Measurements from ENCODE around the gene ARSH. TPM values are rescaled to one million over a fixed set of nuclear protein-coding genes. Genes with fewer than 3 reads are reported as not detected.
"Not testable (repeated sequence)": the region's sequence is repeated elsewhere in the genome, so short reads cannot be mapped to it uniquely, and the experiment has no call there.

ARSH gene
- total RNA-seq, 1 donor from 2014 or later: not detected

GRCh38 chrX:3044196-3044595 is 37.9 kb downstream of the ARSH start:
- Histone ChIP-seq H3K4me1 (no peaks in the 10 kb centered on the region), H3K36me3 (no peaks in the 10 kb centered on the region), H3K27ac (no peak overlapping the region), H3K9me3 (no peaks in the 10 kb centered on the region), H3K27me3 (no peaks in the 10 kb centered on the region), H3K4me3 (no peak overlapping the region)
- no peak for TF ChIP-seq CTCF (IDR thresholded peaks at IDR 0.05)
- intact Hi-C loops (cut with DNase I): no loop called here
- no peak for DNase-seq (ENCODE audit: low spot score in 2 of 2)

GRCh38 chrX:3044671-3045070 is 38.3 kb downstream of the ARSH start:
- intact Hi-C loops (cut with DNase I): no loop called here
- no peaks in the 10 kb centered on the region for H3K36me3 ChIP-seq
- H3K4me3 ChIP-seq: no peak overlapping the region
- TF ChIP-seq CTCF (IDR thresholded peaks at IDR 0.05): no peak
- H3K27ac ChIP-seq: no peak overlapping the region
- H3K9me3 ChIP-seq: no peaks in the 10 kb centered on the region
- H3K27me3 ChIP-seq: no peaks in the 10 kb centered on the region
- H3K4me1 ChIP-seq: no peaks in the 10 kb centered on the region
- no peak for DNase-seq (ENCODE audit: low spot score in 2 of 2)

GRCh38 chrX:3046253-3047240 is 40.2 kb downstream of the ARSH start:
- intact Hi-C loops (cut with DNase I): no loop called here
- no peaks in the 10 kb centered on the region for H3K9me3 ChIP-seq
- no peaks in the 10 kb centered on the region for H3K27me3 ChIP-seq
- no peaks in the 10 kb centered on the region for H3K36me3 ChIP-seq
- no peak overlapping the region for H3K4me3 ChIP-seq
- no peak for TF ChIP-seq CTCF (IDR thresholded peaks at IDR 0.05)
- H3K27ac ChIP-seq: no peak overlapping the region
- DNase-seq (ENCODE audit: low spot score in 2 of 2): no peak
- H3K4me1 ChIP-seq: no peaks in the 10 kb centered on the region

- H3K4me3 ChIP-seq; intact Hi-C loops (cut with DNase I); H3K9me3 ChIP-seq; H3K27me3 ChIP-seq; H3K4me1 ChIP-seq; DNase-seq (ENCODE audit: low spot score in 2 of 2); H3K36me3 ChIP-seq; H3K27ac ChIP-seq: not testable (repeated sequence)
Measured at GRCh38 chrX:3050523-3051175, 44.3 kb downstream of the ARSH start.

DNA sequence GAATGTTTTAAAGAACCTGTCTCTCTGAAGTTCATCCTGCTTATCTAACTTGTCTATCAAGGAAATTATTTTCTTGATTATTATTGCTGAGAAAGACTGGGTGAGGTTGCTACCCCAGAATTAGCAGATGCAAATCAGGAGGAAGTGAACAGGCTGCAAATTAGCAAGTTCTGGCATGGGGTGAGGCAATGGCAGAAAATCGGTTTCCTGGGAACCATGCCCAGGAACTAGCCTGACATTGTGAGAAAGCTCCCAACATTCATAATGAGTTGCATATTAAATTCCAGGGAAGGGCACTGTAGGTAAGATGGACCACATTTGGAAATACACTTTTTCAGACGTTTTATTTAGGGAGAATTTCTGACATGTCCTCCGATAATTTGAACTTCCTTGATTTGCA is 46.5 kb downstream of the ARSH start:
- Histone ChIP-seq H3K27ac (no peak overlapping the region), H3K4me3 (no peak overlapping the region), H3K27me3 (no peaks in the 10 kb centered on the region), H3K4me1 (no peaks in the 10 kb centered on the region), H3K36me3 (no peaks in the 10 kb centered on the region), H3K9me3 (no peaks in the 10 kb centered on the region)
- DNase-seq (ENCODE audit: low spot score in 2 of 2): no peak
- intact Hi-C loops (cut with DNase I): no loop called here
- no peak for TF ChIP-seq CTCF (IDR thresholded peaks at IDR 0.05)

DNA sequence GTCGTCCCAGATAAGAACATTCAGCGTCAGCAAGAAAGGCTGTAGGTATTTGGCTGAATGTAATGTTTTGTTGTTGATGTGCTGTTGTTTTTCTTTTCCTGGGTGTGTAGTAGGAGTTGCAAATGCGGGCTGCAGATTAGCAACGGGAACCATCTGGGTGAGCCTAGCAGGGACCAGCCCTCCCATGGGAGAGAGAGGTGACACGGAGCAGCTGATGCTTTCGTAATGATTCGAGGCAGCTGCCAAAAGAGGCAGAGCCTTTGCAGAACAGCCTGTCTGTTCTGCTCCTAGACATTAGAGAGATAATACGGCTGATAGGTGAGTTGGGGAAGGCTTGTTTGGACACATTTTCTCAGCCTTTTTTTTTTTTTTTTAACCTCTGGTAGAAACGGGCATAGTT is 60.2 kb downstream of the ARSH start:
- no peak for TF ChIP-seq CTCF (IDR thresholded peaks at IDR 0.05)
- H3K9me3 ChIP-seq: no peaks in the 10 kb centered on the region
- no peaks in the 10 kb centered on the region for H3K36me3 ChIP-seq
- intact Hi-C loops (cut with DNase I): no loop called here
- H3K27me3 ChIP-seq: no peaks in the 10 kb centered on the region
- H3K4me3 ChIP-seq: no peak overlapping the region
- no peak for DNase-seq (ENCODE audit: low spot score in 2 of 2)
- H3K27ac ChIP-seq: no peak overlapping the region
- no peaks in the 10 kb centered on the region for H3K4me1 ChIP-seq
